OCI-LY1 (cell line): Measurements from ENCODE around the gene INSM1.

Experiments used
- H2AFZ ChIP-seq: fragments of 200-600 bp; sonication (generic), shearing (Covaris generic); 2 replicates; pipeline ENCODE4 v1.6.0; 2014; ENCODE audit warnings: antibody characterized with exemption, mild to moderate bottlenecking, low read length
- H3F3A ChIP-seq: fragments of 200-600 bp; sonication (generic), shearing (Covaris generic); 2 replicates; pipeline ENCODE4 v1.6.0; 2014; ENCODE audit warnings: mild to moderate bottlenecking, antibody characterized with exemption, low read length, moderate library complexity; ENCODE audit not compliant: insufficient read depth
- H3K27ac ChIP-seq: fragments of 200-600 bp; sonication (generic); 2 replicates; pipeline ENCODE4 v1.5.1; 2014; ENCODE audit warnings: low read length, mixed run types, mild to moderate bottlenecking, low read depth; ENCODE audit not compliant: poor library complexity, severe bottlenecking
- H3K27me3 ChIP-seq: fragments of 200-600 bp; sonication (generic); 2 replicates; pipeline ENCODE4 v1.6.0; 2014; ENCODE audit warnings: antibody characterized with exemption, mild to moderate bottlenecking, low read length, moderate library complexity; ENCODE audit not compliant: insufficient read depth
- H3K36me3 ChIP-seq: fragments of 200-600 bp; sonication (generic); 2 replicates; pipeline ENCODE4 v1.6.1; 2014; ENCODE audit warnings: mild to moderate bottlenecking, antibody characterized with exemption, low read length, moderate library complexity, mixed read lengths; ENCODE audit not compliant: insufficient read depth
- H3K4me1 ChIP-seq: fragments of 200-600 bp; sonication (generic); 2 replicates; pipeline ENCODE4 v1.5.1; 2014; ENCODE audit warnings: mild to moderate bottlenecking, low read length, moderate library complexity; ENCODE audit not compliant: insufficient read depth, severe bottlenecking
- H3K4me2 ChIP-seq: fragments of 200-600 bp; sonication (generic), shearing (Covaris generic); 2 replicates; pipeline ENCODE4 v1.6.1; 2014; ENCODE audit warnings: low read length
- H3K4me3 ChIP-seq: fragments of 200-600 bp; sonication (generic); 2 replicates; pipeline ENCODE4 v1.5.1; 2014; ENCODE audit warnings: low read length, low read depth, mild to moderate bottlenecking, mixed read lengths; ENCODE audit not compliant: poor library complexity, severe bottlenecking
- H3K79me2 ChIP-seq: fragments of 200-600 bp; shearing (Covaris generic); 2 replicates; pipeline ENCODE4 v1.6.1; 2016; ENCODE audit warnings: mixed run types, low read length, mixed read lengths; ENCODE audit not compliant: insufficient read depth
- H3K9ac ChIP-seq: fragments of 200-600 bp; sonication (generic), shearing (Covaris generic); 2 replicates; pipeline ENCODE4 v1.6.1; 2014; ENCODE audit warnings: mild to moderate bottlenecking, low read length, mixed read lengths
- H3K9me2 ChIP-seq: fragments of 200-600 bp; sonication (generic), shearing (Covaris generic); 2 replicates; pipeline ENCODE4 v1.6.1; 2014; ENCODE audit warnings: low read depth, mild to moderate bottlenecking, low read length, mixed read lengths
- H3K9me3 ChIP-seq: fragments of 200-600 bp; shearing (Covaris generic); 2 replicates; pipeline ENCODE4 v1.6.1; 2014; ENCODE audit warnings: low read length, mixed read lengths
- H4K20me1 ChIP-seq: fragments of 200-600 bp; sonication (generic), shearing (Covaris generic); 2 replicates; pipeline ENCODE4 v1.6.0; 2016; ENCODE audit warnings: mild to moderate bottlenecking, low read length; ENCODE audit not compliant: insufficient read depth
- CTCF ChIP-seq: fragments of 200-600 bp; sonication (generic), shearing (Covaris generic); IDR thresholded peaks from 2 replicates; pipeline ENCODE4 v1.5.1; 2017; ENCODE audit warnings: mild to moderate bottlenecking, antibody characterized with exemption, low read length, moderate library complexity, mixed read lengths
- EZH2 ChIP-seq: fragments of 200-600 bp; sonication (generic), shearing (Covaris generic); IDR thresholded peaks from 2 replicates; pipeline ENCODE4 v1.8.0; 2017; ENCODE audit warnings: borderline replicate concordance, mixed run types, mild to moderate bottlenecking, antibody characterized with exemption, low read length, moderate library complexity, mixed read lengths

Gene INSM1

GRCh38 chr20:20375862-20376261 lies 8.0 kb downstream of the INSM1 start:
- no peaks in the 10 kb centered on the region for H3F3A ChIP-seq
- TF ChIP-seq CTCF (no peak), EZH2 (no peak)
- no peak overlapping the region for H3K4me3 ChIP-seq
- no peaks in the 10 kb centered on the region for H3K36me3 ChIP-seq
- H2AFZ ChIP-seq: no peak overlapping the region
- no peaks in the 10 kb centered on the region for H4K20me1 ChIP-seq
- peaks cover 4% of the 10 kb centered on the region; the same call in 1 of the 2 replicates for H3K27me3 ChIP-seq
- no peak overlapping the region for H3K9ac ChIP-seq
- no peaks in the 10 kb centered on the region for H3K79me2 ChIP-seq
- H3K9me3 ChIP-seq: 0 out of 2 replicates have a peak, but pooled peaks cover 1% of the 10 kb centered on the region
- no peaks in the 10 kb centered on the region for H3K9me2 ChIP-seq
- no peaks in the 10 kb centered on the region for H3K4me1 ChIP-seq
- no peak overlapping the region for H3K4me2 ChIP-seq
- no peak overlapping the region for H3K27ac ChIP-seq

GRCh38 chr20:20386192-20386591 lies 18.3 kb downstream of the INSM1 start:
- Histone ChIP-seq H3K79me2 (no peaks in the 10 kb centered on the region), H3K27ac (no peak overlapping the region), H3K36me3 (no peaks in the 10 kb centered on the region), H3K9me3 (no peaks in the 10 kb centered on the region), H3K4me3 (no peak overlapping the region), H3K4me2 (no peak overlapping the region), H2AFZ (no peak overlapping the region), H3F3A (no peaks in the 10 kb centered on the region), H3K9ac (no peak overlapping the region), H3K9me2 (no peaks in the 10 kb centered on the region), H3K27me3 (no peaks in the 10 kb centered on the region), H4K20me1 (no peaks in the 10 kb centered on the region), H3K4me1 (no peaks in the 10 kb centered on the region)
- TF ChIP-seq CTCF (no peak), EZH2 (no peak)

- Histone ChIP-seq H3K4me3 (no peak overlapping the region), H3K4me2 (no peak overlapping the region)
These were observed 22.5 kb downstream of the INSM1 start for GRCh38 chr20:20390393-20390792.

More at GRCh38 chr20:20390393-20390792, 22.5 kb downstream of the INSM1 start:
- H3K9ac ChIP-seq: no peak overlapping the region
- no peak overlapping the region for H2AFZ ChIP-seq
- no peaks in the 10 kb centered on the region for H4K20me1 ChIP-seq
- H3K79me2 ChIP-seq: no peaks in the 10 kb centered on the region
- no peaks in the 10 kb centered on the region for H3K4me1 ChIP-seq
- no peak for TF ChIP-seq EZH2
- TF ChIP-seq CTCF: no peak
- no peaks in the 10 kb centered on the region for H3F3A ChIP-seq
- H3K27ac ChIP-seq: no peak overlapping the region
- no peaks in the 10 kb centered on the region for H3K9me2 ChIP-seq
- no peaks in the 10 kb centered on the region for H3K36me3 ChIP-seq
- H3K27me3 ChIP-seq: no peaks in the 10 kb centered on the region
- H3K9me3 ChIP-seq: no peaks in the 10 kb centered on the region
